PFSK-1 (cell line): ENCODE results near the gene PPARG.

ENCODE experiments used
- FOXP2 ChIP-seq: optimal IDR thresholded peaks from 2 replicates; pipeline ENCODE3; 2011; ENCODE audit warnings: borderline replicate concordance, control low read depth, inconsistent platforms; ENCODE audit not compliant: insufficient read depth; ENCODE audit errors: extremely low read length, extremely low read depth
- POLR2AphosphoS5 ChIP-seq: IDR thresholded peaks from 2 replicates; pipeline ENCODE4 v1.6.1; 2012; ENCODE audit warnings: low read depth, mild to moderate bottlenecking, control low read depth, low read length, moderate library complexity
- SIN3A ChIP-seq: IDR thresholded peaks from 2 replicates; pipeline ENCODE4 v1.6.1; 2012; ENCODE audit warnings: mild to moderate bottlenecking, low read length, moderate library complexity, borderline replicate concordance; ENCODE audit not compliant: insufficient read depth
- TAF1 ChIP-seq: IDR thresholded peaks from 2 replicates; pipeline ENCODE4 v1.6.1; 2012; ENCODE audit warnings: low read length, control low read depth, borderline replicate concordance; ENCODE audit not compliant: insufficient read depth
- TF ChIP-seq, protein P1 (sequence below), 2 experiments: IDR thresholded peaks; 2 replicates each; pipeline versions ENCODE4 v1.6.1 to v1.8.0; 2011 to 2012; ENCODE audit warnings: low read depth in 2 of 2, low read length in 2 of 2, control low read depth in 1 of 2, inconsistent platforms in 1 of 2, mild to moderate bottlenecking in 1 of 2, moderate library complexity in 1 of 2; ENCODE audit not compliant: insufficient read depth in 1 of 2

PPARG gene

DNA sequence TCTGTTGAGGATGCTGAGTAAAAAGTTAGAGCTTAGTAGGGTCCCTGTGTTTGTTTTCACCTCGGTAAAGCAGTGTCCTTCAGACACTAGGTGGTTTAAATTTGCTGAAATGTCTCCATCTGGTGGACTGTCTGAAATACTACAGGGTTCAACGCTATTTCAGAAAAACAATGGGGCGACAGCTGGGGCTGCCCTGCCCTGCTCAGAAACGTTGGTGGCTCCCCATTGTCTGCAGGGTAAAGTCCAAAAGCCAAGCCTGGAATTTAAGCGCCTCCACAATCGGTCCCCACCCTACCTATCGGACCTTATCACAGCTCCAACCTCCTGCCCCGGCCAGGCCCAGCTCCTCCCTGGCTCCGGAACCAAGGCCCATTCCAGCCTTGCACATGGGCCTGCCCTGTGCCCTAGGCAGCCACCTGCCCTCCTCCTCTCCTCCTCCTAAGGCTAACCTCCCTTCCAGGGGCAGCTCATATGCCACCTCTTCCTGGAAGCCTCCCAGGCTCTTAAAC, 191.1 kb downstream of the PPARG start:
- TF ChIP-seq FOXP2 (no peak), TAF1 (no peak), POLR2AphosphoS5 (no peak), SIN3A (no peak)
- TF ChIP-seq, protein P1, sequence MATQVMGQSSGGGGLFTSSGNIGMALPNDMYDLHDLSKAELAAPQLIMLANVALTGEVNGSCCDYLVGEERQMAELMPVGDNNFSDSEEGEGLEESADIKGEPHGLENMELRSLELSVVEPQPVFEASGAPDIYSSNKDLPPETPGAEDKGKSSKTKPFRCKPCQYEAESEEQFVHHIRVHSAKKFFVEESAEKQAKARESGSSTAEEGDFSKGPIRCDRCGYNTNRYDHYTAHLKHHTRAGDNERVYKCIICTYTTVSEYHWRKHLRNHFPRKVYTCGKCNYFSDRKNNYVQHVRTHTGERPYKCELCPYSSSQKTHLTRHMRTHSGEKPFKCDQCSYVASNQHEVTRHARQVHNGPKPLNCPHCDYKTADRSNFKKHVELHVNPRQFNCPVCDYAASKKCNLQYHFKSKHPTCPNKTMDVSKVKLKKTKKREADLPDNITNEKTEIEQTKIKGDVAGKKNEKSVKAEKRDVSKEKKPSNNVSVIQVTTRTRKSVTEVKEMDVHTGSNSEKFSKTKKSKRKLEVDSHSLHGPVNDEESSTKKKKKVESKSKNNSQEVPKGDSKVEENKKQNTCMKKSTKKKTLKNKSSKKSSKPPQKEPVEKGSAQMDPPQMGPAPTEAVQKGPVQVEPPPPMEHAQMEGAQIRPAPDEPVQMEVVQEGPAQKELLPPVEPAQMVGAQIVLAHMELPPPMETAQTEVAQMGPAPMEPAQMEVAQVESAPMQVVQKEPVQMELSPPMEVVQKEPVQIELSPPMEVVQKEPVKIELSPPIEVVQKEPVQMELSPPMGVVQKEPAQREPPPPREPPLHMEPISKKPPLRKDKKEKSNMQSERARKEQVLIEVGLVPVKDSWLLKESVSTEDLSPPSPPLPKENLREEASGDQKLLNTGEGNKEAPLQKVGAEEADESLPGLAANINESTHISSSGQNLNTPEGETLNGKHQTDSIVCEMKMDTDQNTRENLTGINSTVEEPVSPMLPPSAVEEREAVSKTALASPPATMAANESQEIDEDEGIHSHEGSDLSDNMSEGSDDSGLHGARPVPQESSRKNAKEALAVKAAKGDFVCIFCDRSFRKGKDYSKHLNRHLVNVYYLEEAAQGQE (IDR thresholded peaks at IDR 0.05; ENCODE audit: insufficient read depth in 1 of 2, low read depth in 2 of 2, low read length in 2 of 2) = no peak

DNA sequence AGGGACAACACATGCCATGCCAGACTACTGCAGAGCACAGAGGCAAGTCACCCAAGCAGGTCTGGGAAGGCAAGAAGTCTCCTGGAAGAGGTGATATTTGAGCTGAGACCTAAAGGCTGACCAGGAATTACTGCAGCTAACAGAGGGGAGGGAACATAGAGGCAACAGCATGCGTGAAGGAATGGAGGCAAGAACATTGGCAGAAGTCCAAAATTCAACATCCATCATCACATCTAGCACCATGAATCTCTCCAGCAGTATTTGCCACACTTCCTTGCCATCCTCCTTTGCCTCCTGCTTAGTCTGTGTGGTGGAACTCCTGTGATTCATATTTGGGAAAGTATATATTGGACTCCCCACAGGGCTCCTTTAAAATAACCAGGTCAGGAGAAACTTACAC, 194.5 kb downstream of the PPARG start:
- TF ChIP-seq POLR2AphosphoS5 = no peak
- no peak for TF ChIP-seq FOXP2
- no peak for TF ChIP-seq TAF1
- no peak for TF ChIP-seq SIN3A
- TF ChIP-seq, protein P1 (IDR thresholded peaks at IDR 0.05; ENCODE audit: insufficient read depth in 1 of 2, low read depth in 2 of 2, low read length in 2 of 2) = no peak

DNA sequence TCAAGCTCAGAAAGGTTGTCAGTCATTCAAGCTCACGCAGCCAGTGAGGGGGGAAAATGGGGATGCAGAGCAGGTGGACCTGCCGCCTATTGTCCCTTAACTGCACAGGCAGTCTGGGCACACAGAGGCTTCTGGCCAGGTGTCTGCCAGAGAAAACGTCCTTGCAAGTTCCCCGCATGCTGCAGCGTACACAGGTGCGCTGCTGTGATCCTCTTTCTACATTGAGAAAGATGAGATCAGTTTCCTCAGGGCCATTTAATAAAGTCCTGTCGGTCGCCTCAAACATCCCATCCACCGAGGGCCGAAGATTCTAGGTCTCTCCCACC, 195.0 kb downstream of the PPARG start:
- TF ChIP-seq TAF1 (no peak), FOXP2 (no peak), POLR2AphosphoS5 (no peak), SIN3A (no peak)
- TF ChIP-seq, protein P1 (IDR thresholded peaks at IDR 0.05; ENCODE audit: insufficient read depth in 1 of 2, low read depth in 2 of 2, low read length in 2 of 2) = no peak
